Endothelial cell (in vitro differentiated cells): ENCODE measurements around the gene CDYL2. TPM values are rescaled to one million over a fixed set of nuclear protein-coding genes. Genes with fewer than 3 reads are reported as not detected.

Source experiments
- DNase-seq: peaks from one replicate; pipeline ENCODE4 v3.0.0; 2021; ENCODE audit warnings: low spot score
- H3K27ac Mint-ChIP-seq: one replicate; pipeline ENCODE4 v1.8.0; 2021; ENCODE audit warnings: mixed read lengths, inconsistent platforms; ENCODE audit not compliant: unreplicated experiment
- H3K27me3 Mint-ChIP-seq: one replicate; pipeline ENCODE4 v1.8.0; 2021; ENCODE audit warnings: mild to moderate bottlenecking, moderate library complexity, mixed read lengths, inconsistent platforms; ENCODE audit not compliant: unreplicated experiment
- H3K36me3 Mint-ChIP-seq: one replicate; pipeline ENCODE4 v1.8.0; 2021; ENCODE audit warnings: mild to moderate bottlenecking, low read depth, mixed read lengths, inconsistent platforms; ENCODE audit not compliant: unreplicated experiment
- H3K4me1 Mint-ChIP-seq: one replicate; pipeline ENCODE4 v1.8.0; 2021; ENCODE audit warnings: mild to moderate bottlenecking, mixed read lengths, inconsistent platforms; ENCODE audit not compliant: unreplicated experiment
- H3K4me3 Mint-ChIP-seq: one replicate; pipeline ENCODE4 v1.8.0; 2021; ENCODE audit warnings: mild to moderate bottlenecking, mixed read lengths, inconsistent platforms; ENCODE audit not compliant: unreplicated experiment
- H3K9me3 Mint-ChIP-seq: one replicate; pipeline ENCODE4 v1.8.0; 2021; ENCODE audit warnings: mixed read lengths, inconsistent platforms; ENCODE audit not compliant: unreplicated experiment
- total RNA-seq: library from RNA; stranded (reverse); fragmentation: NEBNext Ultra II Directional; extraction: Animal tissue kit (Norgen Biotek cat#: 25700); gene quantifications from one replicate; pipeline ENCODE4 v1.2.1, GENCODE V29; 2021; ENCODE audit not compliant: unreplicated experiment
- TF ChIP-seq, protein P1 (sequence below): fragments of 200-600 bp; sonication (generic); IDR thresholded peaks from one replicate; pipeline ENCODE4 v1.5.0; 2021; ENCODE audit warnings: antibody characterized with exemption; ENCODE audit not compliant: unreplicated experiment

Gene CDYL2
- total RNA-seq, 1 donor from 2014 or later: 26.6 TPM

DNA sequence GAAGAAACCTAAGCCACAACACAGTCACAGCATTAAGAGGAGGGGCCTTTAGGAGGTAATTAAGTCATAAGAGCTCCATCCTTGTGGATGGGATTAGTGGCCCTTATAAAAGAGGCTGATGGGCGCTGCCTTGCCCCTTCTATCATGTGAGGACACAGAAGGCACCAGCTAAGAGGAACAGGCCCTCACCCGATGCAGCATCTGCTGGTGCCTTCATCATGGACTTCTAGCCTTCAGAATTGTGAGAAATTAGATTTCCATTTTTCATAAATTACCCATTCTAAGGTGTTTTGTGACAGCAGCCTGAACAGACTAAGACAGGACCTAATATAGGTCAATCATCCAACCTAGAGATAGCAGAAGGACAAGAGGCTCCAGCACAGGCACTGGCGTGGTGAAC is 120.8 kb downstream of the CDYL2 start:
- no peak for DNase-seq
- peaks cover under 1% of the 10 kb centered on the region for H3K4me1 Mint-ChIP-seq
- TF ChIP-seq, protein P1, sequence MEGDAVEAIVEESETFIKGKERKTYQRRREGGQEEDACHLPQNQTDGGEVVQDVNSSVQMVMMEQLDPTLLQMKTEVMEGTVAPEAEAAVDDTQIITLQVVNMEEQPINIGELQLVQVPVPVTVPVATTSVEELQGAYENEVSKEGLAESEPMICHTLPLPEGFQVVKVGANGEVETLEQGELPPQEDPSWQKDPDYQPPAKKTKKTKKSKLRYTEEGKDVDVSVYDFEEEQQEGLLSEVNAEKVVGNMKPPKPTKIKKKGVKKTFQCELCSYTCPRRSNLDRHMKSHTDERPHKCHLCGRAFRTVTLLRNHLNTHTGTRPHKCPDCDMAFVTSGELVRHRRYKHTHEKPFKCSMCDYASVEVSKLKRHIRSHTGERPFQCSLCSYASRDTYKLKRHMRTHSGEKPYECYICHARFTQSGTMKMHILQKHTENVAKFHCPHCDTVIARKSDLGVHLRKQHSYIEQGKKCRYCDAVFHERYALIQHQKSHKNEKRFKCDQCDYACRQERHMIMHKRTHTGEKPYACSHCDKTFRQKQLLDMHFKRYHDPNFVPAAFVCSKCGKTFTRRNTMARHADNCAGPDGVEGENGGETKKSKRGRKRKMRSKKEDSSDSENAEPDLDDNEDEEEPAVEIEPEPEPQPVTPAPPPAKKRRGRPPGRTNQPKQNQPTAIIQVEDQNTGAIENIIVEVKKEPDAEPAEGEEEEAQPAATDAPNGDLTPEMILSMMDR: no peak
- H3K36me3 Mint-ChIP-seq: peaks cover 12% of the 10 kb centered on the region
- no peak overlapping the region for H3K27ac Mint-ChIP-seq
- H3K9me3 Mint-ChIP-seq: no peaks in the 10 kb centered on the region
- peaks cover 4% of the 10 kb centered on the region for H3K27me3 Mint-ChIP-seq
- H3K4me3 Mint-ChIP-seq: no peak overlapping the region

DNA sequence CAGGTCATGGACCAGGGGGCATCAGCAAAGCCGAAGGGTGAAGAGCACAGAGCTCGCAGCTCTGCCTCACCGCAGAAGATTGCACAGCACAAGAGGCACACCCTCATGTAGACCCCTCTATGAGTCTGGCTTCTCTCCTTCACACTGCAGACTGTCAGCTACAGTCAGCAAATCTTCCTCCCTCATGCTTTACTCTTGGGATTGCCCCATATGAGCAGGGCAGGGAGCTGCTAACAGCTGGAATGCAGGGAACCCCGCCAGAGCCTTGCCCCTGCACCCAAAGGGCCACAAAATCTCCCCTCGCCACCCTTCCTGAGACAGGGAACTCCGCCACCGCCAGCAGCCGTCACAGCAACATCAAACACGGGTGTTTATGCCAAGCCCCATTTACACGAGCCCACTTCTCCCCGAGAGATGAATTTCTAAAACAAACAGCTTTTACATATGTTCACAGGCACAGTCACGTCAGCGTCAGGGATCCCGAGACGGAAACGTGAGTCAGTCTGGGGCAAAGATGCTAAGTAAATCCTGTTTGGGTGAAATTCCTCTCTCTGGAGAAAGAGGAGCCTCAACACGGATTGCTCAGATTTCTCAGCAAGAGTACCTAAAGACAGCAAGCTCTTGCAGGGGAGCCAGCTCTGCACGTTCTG is 121.9 kb downstream of the CDYL2 start:
- H3K36me3 Mint-ChIP-seq: peaks cover 12% of the 10 kb centered on the region
- H3K9me3 Mint-ChIP-seq: no peaks in the 10 kb centered on the region
- no peak overlapping the region for H3K4me3 Mint-ChIP-seq
- peaks cover 4% of the 10 kb centered on the region for H3K27me3 Mint-ChIP-seq
- TF ChIP-seq, protein P1: no peak
- DNase-seq: no peak
- H3K4me1 Mint-ChIP-seq: no peaks in the 10 kb centered on the region
- no peak overlapping the region for H3K27ac Mint-ChIP-seq

DNA sequence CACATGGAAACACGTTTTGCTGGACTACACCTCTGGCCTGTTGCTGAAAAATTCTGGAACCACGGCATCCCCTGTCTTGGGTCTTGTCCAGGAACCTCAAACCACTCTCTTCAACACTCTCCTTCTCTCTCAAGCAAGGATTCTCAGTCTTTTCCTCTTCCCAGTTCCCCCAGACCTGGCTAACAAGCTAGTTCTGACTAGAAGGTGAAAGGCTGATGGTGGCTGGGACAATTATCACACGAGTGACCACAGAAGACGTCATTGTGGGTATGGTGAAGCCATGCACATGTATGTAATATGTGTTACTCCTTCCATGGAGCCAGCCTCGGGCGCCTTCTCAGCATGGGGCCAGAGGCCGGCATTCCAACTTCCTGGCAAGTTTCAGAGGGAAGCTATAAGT is 123.0 kb downstream of the CDYL2 start:
- H3K9me3 Mint-ChIP-seq: no peaks in the 10 kb centered on the region
- H3K36me3 Mint-ChIP-seq: peaks cover 12% of the 10 kb centered on the region
- peaks cover 4% of the 10 kb centered on the region for H3K27me3 Mint-ChIP-seq
- no peak overlapping the region for H3K27ac Mint-ChIP-seq
- TF ChIP-seq, protein P1: no peak
- H3K4me3 Mint-ChIP-seq: no peak overlapping the region
- no peaks in the 10 kb centered on the region for H3K4me1 Mint-ChIP-seq
- no peak for DNase-seq

DNA sequence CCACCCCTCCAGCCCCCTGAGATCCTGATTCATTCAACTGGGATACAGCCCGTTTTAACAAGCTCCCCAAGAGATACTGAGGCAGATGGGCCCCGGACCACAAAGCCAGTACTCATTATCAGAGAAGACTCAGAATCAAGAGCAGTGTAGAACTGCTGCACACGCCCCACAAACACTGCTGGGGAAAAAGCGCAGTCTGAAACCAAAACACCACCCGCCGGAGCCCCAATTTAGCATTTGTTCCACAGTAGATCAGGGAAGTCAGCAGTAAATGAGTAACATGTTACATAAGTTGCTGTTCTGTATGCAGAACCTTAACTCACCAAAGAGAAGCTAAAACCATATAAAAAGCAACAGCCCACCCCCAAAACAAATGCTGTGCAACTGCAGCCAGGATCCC is 123.6 kb downstream of the CDYL2 start:
- Mint-ChIP-seq H3K27ac (no peak overlapping the region), H3K4me1 (no peaks in the 10 kb centered on the region), H3K4me3 (no peak overlapping the region), H3K27me3 (peaks cover 4% of the 10 kb centered on the region), H3K36me3 (peaks cover 17% of the 10 kb centered on the region), H3K9me3 (no peaks in the 10 kb centered on the region)
- DNase-seq: no peak
- TF ChIP-seq, protein P1: no peak

DNA sequence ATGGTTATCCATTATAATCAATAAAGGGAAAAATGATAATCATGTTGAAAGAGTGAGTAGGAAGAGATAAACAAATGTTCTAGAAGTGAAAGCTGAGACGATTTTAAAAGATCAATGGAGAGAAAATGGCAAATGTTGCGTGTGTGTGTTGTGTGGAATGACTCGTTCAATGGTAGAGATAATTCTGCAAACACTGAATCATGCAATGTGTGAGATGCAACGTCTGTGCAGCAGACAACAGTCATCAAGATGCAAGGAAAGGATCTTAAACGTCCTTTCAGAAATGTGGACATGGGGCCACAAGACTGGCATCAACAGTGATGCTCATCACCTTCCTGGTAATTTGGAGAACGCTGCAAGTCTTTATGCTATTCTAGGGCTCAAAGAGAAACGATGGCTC is 124.4 kb downstream of the CDYL2 start:
- H3K36me3 Mint-ChIP-seq: peaks cover 21% of the 10 kb centered on the region
- H3K27ac Mint-ChIP-seq: no peak overlapping the region
- no peak overlapping the region for H3K4me3 Mint-ChIP-seq
- H3K27me3 Mint-ChIP-seq: peaks cover 6% of the 10 kb centered on the region
- DNase-seq: no peak
- TF ChIP-seq, protein P1: no peak
- H3K4me1 Mint-ChIP-seq: no peaks in the 10 kb centered on the region
- H3K9me3 Mint-ChIP-seq: no peaks in the 10 kb centered on the region
